ENCODE measurements around the gene FRYL. TPM values are rescaled to one million over a fixed set of nuclear protein-coding genes. Genes with fewer than 3 reads are reported as not detected.

FRYL gene
- total RNA-seq, 2 experiments from 2014 or later, result 80.8 to 97.3 TPM

DNA sequence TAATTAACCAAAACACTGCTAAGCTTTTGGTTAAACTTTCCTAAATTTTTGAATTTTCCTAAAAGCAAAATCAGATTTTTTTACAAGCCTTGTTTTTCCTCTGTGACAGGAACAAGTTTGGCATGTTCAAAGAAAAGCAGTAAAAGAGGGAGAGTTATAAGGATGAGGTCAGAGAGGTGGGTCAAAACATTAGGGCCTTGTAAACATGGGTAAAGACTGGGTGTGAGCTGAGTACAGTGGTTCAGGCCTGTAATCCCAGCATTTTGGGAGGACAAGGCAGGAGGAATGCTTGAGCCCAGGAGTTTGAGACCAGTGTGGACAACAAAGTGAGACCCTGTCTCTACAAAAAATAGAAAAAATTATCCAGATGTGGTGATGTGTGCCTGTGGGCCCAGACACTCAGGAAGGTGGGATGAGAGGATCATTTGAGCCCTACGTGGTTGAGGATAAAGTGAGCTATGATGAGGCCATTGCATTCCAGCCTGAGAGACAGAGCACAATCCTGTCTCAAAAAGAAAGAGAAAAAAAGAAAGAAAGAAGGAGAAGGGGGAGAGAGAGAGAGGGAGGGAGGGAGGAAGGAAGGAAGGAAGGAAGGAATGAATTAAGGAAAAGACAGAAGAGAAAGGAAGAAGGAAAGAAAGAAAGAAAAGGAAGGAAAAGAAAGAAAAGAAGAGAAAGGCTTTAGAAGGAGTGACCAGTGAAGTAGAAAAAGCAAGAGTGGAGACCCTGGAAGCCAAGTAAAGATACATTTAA lies 17.0 kb upstream of the FRYL start:
- ATAC-seq, result no peak
- peaks cover 1% of the 10 kb centered on the region for H3K4me1 Mint-ChIP-seq
- CTCF ChIA-PET, result no interaction called here

DNA sequence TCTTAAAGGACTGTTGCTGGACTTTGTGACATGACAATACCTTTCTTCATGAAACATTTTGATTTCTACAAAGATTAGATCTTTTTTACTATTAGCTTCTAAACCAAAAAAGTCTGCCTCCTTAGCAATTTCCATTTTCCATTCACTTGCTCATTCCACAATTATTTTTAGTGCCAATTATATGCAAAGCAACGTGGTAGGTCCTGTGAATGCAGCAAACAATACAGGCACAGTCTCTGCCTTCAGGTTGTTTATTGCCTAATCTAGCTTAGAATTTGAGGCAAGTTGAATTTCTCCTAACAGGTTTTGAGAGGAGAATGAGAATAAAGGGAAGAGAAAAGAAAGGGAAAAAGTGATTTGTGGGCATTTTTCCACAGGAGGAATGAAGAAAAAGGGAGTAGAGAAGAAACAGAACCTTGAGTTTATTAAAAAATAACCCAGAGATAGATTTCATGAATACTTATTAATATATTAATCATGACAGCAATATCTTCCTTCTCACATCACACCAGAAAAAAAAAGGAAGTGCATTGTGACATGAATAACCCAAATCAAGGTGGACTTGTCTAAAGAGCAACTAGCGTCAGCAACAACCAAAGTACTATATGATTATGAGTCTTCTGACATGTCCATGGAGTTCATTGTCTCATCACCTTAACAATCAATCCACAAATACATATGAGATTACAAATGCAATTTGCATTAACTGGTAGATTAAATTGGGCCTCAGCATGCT lies 16.3 kb upstream of the FRYL start:
- Mint-ChIP-seq H3K36me3 (no peaks in the 10 kb centered on the region), H3K27me3 (peaks cover 3% of the 10 kb centered on the region), H3K9me3 (ENCODE audit: low read depth) (no peaks in the 10 kb centered on the region)

More for the DNA sequence above, 17.0 kb upstream of the FRYL start:
- H3K27ac Mint-ChIP-seq, result no peak overlapping the region
- no peaks in the 10 kb centered on the region for H3K36me3 Mint-ChIP-seq
- H3K4me3 Mint-ChIP-seq, result no peak overlapping the region
- peaks cover 9% of the 10 kb centered on the region for H3K27me3 Mint-ChIP-seq
- no peak for DNase-seq
- H3K9me3 Mint-ChIP-seq (ENCODE audit: low read depth), result no peaks in the 10 kb centered on the region

DNA sequence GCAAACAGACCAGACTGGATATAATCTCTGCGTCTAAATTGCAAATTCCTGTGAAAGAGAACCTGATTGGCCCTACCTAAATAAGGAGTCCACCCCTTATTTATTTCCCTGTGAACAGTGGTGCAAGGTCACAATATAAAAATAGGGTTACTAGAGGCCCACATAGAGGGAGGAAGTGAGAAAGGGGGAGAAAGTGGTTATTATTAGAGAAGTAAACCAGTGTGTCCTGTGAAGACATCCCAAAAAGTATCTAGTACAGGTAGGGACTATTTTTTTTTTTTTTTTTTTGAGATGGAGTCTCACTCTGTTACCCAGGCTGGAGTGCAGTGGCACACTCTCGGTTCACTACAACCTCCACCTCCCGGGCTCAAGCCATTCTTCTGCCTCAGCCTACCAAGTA lies 15.0 kb upstream of the FRYL start:
- H3K27me3 Mint-ChIP-seq, result peaks cover 3% of the 10 kb centered on the region
- H3K4me1 Mint-ChIP-seq, result peaks cover 1% of the 10 kb centered on the region
- ATAC-seq, result no peak
- no peak for DNase-seq
- H3K27ac Mint-ChIP-seq, result no peak overlapping the region
- H3K4me3 Mint-ChIP-seq, result no peak overlapping the region
- H3K36me3 Mint-ChIP-seq, result no peaks in the 10 kb centered on the region
- CTCF ChIA-PET, result no interaction called here
- H3K9me3 Mint-ChIP-seq (ENCODE audit: low read depth), result no peaks in the 10 kb centered on the region

More for the DNA sequence above, 16.3 kb upstream of the FRYL start:
- ATAC-seq (no peak), DNase-seq (no peak)
- CTCF ChIA-PET, result no interaction called here
- H3K4me3 Mint-ChIP-seq, result no peak overlapping the region
- no peak overlapping the region for H3K27ac Mint-ChIP-seq
- peaks cover 1% of the 10 kb centered on the region for H3K4me1 Mint-ChIP-seq

DNA sequence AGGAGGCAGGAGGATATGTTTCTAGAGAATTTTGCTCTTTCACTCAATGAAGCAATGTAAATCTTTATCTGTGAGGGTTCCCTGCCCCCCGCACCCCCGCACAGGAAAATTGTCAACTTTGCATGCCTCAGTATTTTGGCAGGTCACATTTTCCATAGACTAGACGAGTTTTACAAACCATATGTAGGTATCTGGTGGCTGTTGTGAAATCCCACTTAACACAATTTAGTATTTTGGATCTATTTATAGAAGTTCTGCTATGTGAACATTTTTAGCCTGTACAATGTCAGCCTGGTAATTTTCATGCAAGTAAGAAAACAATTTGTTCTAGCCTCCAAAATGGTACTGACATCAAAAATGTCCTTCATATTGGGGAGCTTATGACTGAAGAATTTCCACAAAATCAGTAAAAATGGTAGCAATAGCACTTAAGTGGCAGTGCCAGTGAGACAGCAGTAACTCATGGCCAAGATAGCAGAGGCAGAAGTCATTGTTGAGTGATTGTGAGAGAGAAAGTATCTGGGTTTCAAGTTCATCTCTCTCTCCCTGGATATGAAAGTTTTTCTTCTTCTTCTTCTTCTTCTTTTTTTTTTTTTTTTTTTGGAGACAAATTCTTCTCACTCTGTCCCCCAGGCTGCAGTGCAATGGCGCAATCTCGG lies 12.4 kb upstream of the FRYL start:
- Mint-ChIP-seq H3K4me1 (peaks cover 1% of the 10 kb centered on the region), H3K4me3 (no peak overlapping the region), H3K36me3 (no peaks in the 10 kb centered on the region), H3K27ac (no peak overlapping the region), H3K9me3 (ENCODE audit: low read depth) (no peaks in the 10 kb centered on the region), H3K27me3 (no peaks in the 10 kb centered on the region)
- DNase-seq (no peak), ATAC-seq (no peak)
- CTCF ChIA-PET, result no interaction called here

DNA sequence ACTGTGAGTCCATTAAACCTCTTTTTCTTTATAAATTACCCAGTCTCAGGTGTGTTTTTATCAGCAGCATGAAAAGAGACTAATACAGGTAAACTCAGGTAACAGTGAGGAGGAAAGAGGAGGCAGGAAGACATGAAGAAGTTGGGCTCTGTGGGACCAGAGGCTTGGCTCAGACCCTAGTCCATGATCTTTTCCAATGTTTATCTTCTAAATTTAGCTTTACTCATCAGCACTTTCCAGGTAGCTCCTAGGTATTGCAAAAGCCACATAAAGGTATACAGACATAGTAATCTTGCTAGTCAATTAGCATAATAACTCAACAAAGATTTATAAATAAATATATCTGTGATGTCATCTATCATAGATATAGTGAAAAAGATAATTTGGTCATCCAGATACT lies 11.2 kb upstream of the FRYL start:
- H3K36me3 Mint-ChIP-seq, result no peaks in the 10 kb centered on the region
- CTCF ChIA-PET, result no interaction called here
- H3K27ac Mint-ChIP-seq, result no peak overlapping the region
- ATAC-seq (no peak), DNase-seq (no peak)
- H3K4me1 Mint-ChIP-seq, result peaks cover 1% of the 10 kb centered on the region
- H3K27me3 Mint-ChIP-seq, result peaks cover 2% of the 10 kb centered on the region
- H3K9me3 Mint-ChIP-seq (ENCODE audit: low read depth), result no peaks in the 10 kb centered on the region
- H3K4me3 Mint-ChIP-seq, result no peak overlapping the region

DNA sequence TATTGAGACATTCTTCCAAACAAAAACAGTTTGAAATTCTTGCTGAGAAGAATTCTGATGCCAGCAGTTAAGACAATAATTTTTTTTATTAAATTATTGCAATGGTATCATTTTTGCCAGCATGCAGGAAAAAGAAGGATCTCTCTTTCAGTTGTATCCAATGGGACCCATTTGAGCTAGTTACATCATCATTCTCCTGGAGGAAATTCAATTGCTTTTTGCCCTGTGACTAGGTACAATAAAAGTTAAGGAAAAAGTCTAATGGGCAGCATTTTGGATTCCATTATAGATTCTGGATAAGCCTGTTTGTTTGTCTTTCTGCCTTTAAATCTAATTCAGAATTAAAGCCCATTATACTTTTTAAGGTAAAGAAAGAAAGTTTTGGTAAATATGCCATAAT lies 10.5 kb upstream of the FRYL start:
- Mint-ChIP-seq H3K9me3 (ENCODE audit: low read depth) (no peaks in the 10 kb centered on the region), H3K4me1 (peaks cover 1% of the 10 kb centered on the region), H3K4me3 (no peak overlapping the region), H3K36me3 (no peaks in the 10 kb centered on the region), H3K27me3 (peaks cover 2% of the 10 kb centered on the region), H3K27ac (no peak overlapping the region)
- DNase-seq (no peak), ATAC-seq (no peak)
- CTCF ChIA-PET, result no interaction called here

DNA sequence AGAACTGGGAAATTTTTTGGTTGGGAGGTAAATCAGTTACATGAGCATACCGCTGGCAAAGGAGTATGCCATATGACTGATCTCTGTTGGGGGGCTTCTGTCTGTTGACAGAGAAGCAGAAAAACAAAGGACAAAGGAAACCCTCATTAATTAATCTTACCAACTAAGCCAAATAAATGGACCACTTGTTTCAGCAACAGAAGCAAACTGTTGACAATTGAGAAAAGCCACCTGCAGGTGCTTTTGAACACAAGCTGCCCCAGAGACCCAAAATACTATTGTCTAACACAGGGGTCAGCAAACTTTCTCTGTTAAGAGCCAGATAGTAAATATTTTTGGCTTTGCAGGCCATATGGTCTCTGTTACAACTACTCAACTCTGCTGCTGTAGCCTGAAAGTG lies 7.0 kb upstream of the FRYL start:
- CTCF ChIA-PET, result no interaction called here
- peaks cover 2% of the 10 kb centered on the region for H3K27me3 Mint-ChIP-seq
- no peaks in the 10 kb centered on the region for H3K9me3 Mint-ChIP-seq (ENCODE audit: low read depth)
- no peak overlapping the region for H3K27ac Mint-ChIP-seq
- H3K4me3 Mint-ChIP-seq, result no peak overlapping the region
- DNase-seq, result no peak
- no peaks in the 10 kb centered on the region for H3K36me3 Mint-ChIP-seq
- no peaks in the 10 kb centered on the region for H3K4me1 Mint-ChIP-seq
- no peak for ATAC-seq

DNA sequence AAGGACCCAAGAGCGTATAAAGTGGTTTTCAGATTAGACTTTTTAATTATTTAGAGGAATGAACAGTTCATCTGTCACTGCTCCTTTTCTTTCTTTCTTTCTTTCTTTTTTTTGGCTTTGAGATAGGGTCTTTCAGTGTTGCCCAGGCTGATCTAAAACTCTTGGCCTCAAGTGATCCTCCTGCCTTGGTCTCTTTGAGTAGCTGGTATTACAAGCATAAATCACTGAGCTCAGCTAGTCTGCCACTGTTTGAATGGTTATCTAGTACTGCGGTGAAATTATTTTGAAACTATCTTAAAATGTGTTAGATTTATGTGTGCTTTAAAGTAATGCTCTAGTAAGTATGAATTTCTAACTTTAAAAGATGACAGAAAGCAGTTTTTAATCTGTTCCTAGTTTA lies 6.5 kb upstream of the FRYL start:
- Mint-ChIP-seq H3K9me3 (ENCODE audit: low read depth) (no peaks in the 10 kb centered on the region), H3K27ac (no peak overlapping the region), H3K27me3 (peaks cover 2% of the 10 kb centered on the region), H3K4me1 (peaks cover under 1% of the 10 kb centered on the region), H3K36me3 (no peaks in the 10 kb centered on the region), H3K4me3 (no peak overlapping the region)
- DNase-seq, result no peak
- CTCF ChIA-PET, result no interaction called here
- ATAC-seq, result no peak

DNA sequence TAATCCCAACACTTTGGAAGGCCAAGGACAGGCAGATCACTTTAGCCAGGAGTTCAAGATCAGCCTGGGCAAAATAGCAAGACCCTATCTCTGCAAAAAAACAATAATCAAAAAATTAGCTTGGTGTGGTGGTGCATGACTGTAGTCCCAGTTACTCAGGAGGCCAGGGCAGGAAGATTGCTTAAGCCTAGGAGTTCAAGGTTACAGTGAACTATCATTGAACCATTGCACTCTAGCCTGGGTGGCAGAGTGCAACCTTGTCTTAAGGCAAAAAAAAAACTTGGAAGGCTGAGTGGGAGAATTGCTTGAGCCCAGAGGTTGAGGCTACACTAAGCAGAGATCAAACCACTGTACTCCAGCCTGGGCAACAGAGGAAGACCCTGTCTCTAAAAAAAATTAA lies 5.2 kb upstream of the FRYL start:
- Mint-ChIP-seq H3K27me3 (peaks cover 2% of the 10 kb centered on the region), H3K4me1 (peaks cover 8% of the 10 kb centered on the region), H3K4me3 (no peak overlapping the region), H3K27ac (no peak overlapping the region), H3K9me3 (ENCODE audit: low read depth) (no peaks in the 10 kb centered on the region), H3K36me3 (no peaks in the 10 kb centered on the region)
- ATAC-seq, result no peak
- CTCF ChIA-PET, result no interaction called here
- no peak for DNase-seq

DNA sequence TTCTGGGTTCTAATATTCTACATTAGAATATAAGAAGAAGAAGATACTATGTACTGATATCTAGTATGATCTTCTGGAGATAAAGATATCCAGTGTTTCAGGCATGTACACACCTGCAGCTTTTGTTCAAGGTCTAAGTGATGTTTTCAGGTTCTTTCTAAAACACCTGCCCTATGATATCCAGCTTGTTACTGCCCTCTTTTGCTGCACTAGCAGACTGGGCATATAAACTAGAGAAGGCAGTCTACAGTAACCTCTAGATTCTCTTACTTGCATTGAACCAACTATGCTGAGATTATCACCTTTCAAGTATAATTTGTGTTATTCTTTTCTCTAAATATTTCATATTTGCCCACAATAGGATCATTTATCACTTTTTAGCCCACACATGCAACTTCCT lies 1.9 kb upstream of the FRYL start:
- ATAC-seq, result no peak

DNA sequence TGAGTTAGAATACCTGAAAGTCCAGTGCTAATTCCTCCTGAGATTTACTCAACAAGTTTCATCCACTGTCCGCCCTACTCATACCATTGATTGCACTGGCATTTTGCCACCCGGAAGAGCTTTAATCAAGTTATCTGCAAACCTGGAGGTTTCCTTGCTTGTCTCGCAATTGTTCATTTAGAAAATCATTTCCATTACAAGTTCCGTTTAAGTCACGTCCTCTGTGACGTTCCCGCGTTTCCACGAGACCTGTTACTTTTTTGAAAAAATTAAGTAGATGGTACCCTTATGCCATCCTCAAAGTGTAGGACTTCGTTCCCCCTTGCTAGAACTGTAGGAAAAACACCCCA lies 761 bp upstream of the FRYL start:
- Mint-ChIP-seq H3K4me3 (peak overlapping the region; percentile 96), H3K27me3 (no peaks in the 10 kb centered on the region), H3K4me1 (peaks cover 28% of the 10 kb centered on the region), H3K27ac (peak overlapping the region; percentile 91), H3K36me3 (peaks cover 8% of the 10 kb centered on the region), H3K9me3 (ENCODE audit: low read depth) (no peaks in the 10 kb centered on the region)
- CTCF ChIA-PET, result interaction anchor here (1.1 to 2.8 kb wide), 3 partner anchors 9 to 203 kb away, joined by 3 to 10 read pairs (median 5); no protein-coding TSS in a partner anchor
- ATAC-seq (no peak), DNase-seq (peak; percentile 62)

More for the DNA sequence above, 1.9 kb upstream of the FRYL start:
- DNase-seq, result no peak
- H3K36me3 Mint-ChIP-seq, result peaks cover 6% of the 10 kb centered on the region
- peaks cover 22% of the 10 kb centered on the region for H3K4me1 Mint-ChIP-seq
- no peak overlapping the region for H3K27ac Mint-ChIP-seq
- H3K27me3 Mint-ChIP-seq, result peaks cover 2% of the 10 kb centered on the region
- H3K4me3 Mint-ChIP-seq, result no peak overlapping the region
- CTCF ChIA-PET, result no interaction called here
- H3K9me3 Mint-ChIP-seq (ENCODE audit: low read depth), result no peaks in the 10 kb centered on the region

DNA sequence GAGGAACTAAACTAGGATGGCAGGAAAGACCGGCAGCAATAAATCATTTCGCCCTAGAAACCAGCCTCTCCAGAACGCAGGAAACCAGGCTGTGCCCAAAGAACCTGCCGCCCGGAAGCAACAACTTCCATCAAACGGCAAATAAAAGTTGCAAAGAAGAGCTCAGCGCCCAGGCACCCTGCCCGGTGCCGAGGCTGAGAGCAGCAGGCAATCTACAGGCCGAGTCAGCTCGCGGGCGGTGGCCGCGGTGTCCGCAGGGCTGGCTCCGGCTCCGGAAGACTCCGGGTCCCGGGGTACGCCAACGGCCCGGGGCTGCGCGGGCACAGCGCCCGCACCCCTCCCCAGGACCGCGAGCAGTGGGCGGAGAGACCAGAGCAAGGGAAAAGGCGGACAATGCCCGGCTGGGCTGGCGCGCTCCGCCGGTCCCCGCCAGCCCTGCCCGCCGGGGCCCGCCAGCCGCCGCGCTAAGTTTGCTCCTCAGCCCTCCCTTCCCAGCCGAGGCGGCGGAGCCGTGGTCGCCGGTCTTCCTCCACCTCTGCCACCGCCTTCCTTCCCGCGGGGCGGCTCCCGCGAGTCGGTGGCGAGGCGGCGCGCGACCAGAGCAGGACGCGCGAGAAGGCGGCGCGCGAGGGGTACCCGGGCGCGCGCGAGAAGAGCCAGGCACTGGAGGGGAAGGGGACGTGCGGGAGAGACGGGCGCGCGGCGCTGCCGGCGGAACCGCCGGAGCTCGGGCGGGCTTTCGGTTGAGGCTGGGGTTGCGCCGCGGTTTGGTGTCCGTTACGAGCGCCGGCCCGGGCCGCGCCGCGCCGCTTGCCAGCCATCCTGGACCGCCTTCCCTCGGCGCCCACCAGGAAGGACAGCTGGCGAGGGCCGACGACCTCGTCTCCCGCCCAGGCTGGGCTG lies 733 bp downstream of the FRYL start:
- Mint-ChIP-seq H3K9me3 (ENCODE audit: low read depth) (no peaks in the 10 kb centered on the region), H3K4me3 (peak overlapping the region; percentile 96), H3K36me3 (peaks cover 12% of the 10 kb centered on the region), H3K27me3 (no peaks in the 10 kb centered on the region), H3K27ac (peak overlapping the region; percentile 91), H3K4me1 (peaks cover 35% of the 10 kb centered on the region)
- CTCF ChIA-PET, result interaction anchor here (0.9 to 2.8 kb wide), 4 partner anchors 9 to 201 kb away, joined by 3 to 10 read pairs (median 4); partner anchors contain the start of gene OCIAD2
- peak; percentile 70 for DNase-seq
- peak; percentile 26 for ATAC-seq

Data from activated CD8-positive, alpha-beta memory T cell treated with anti-CD3 and anti-CD28 coated beads, Interleukin-2, amount 10 ng/mL, durations not matched to agents 7 days and 5 days (primary cell).